Upper lobe of left lung (tissue), 4 donors: ENCODE measurements around the gene DLGAP1.

ENCODE experiments used
- POLR2A ChIP-seq, 4 donors: fragments of 450-650 bp; IDR thresholded peaks; one replicate each; pipeline ENCODE4 v1.5.1; 2016 to 2017; ENCODE audit warnings: antibody characterized with exemption in 4 of 4, mild to moderate bottlenecking in 2 of 4
- TF ChIP-seq, protein P1 (sequence below), 6 experiments: fragments of 450-650 bp in 4 of 6; fragments of 200-600 bp in 2 of 6; sonication (generic) in 2 of 6; IDR thresholded peaks; one replicate each; pipeline ENCODE4 v1.5.1; 2016 to 2019; ENCODE audit warnings: antibody characterized with exemption in 6 of 6

DNA sequence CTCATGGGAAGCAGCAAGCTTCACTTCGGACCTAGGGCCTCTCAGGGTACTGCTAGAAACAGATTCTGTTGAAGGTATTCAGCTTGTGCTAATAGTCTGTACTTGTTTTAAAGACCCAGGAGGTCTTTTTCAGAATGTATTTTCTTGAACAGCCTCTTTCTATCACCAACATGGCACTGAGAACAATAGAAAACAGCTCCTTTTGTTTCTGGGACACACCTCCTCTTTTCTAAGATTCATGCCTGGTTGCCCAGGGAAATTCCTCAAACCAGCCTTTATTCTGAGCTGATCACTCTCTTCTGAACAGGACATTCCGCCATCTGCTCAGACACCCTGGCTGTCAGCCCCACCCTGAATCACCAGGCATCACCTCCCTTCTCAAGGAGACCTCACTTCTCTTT, 615.5 kb downstream of the DLGAP1 start:
- TF ChIP-seq, protein P1, sequence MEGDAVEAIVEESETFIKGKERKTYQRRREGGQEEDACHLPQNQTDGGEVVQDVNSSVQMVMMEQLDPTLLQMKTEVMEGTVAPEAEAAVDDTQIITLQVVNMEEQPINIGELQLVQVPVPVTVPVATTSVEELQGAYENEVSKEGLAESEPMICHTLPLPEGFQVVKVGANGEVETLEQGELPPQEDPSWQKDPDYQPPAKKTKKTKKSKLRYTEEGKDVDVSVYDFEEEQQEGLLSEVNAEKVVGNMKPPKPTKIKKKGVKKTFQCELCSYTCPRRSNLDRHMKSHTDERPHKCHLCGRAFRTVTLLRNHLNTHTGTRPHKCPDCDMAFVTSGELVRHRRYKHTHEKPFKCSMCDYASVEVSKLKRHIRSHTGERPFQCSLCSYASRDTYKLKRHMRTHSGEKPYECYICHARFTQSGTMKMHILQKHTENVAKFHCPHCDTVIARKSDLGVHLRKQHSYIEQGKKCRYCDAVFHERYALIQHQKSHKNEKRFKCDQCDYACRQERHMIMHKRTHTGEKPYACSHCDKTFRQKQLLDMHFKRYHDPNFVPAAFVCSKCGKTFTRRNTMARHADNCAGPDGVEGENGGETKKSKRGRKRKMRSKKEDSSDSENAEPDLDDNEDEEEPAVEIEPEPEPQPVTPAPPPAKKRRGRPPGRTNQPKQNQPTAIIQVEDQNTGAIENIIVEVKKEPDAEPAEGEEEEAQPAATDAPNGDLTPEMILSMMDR (IDR thresholded peaks at IDR 0.05): no peak
- TF ChIP-seq POLR2A (IDR thresholded peaks at IDR 0.05): no peak
